HCT116 (cell line): ENCODE results near the gene RPUSD2. TPM values are rescaled to one million over a fixed set of nuclear protein-coding genes. Genes with fewer than 3 reads are reported as not detected.

Experiments
- ATAC-seq: fragments of 200-7000 bp; cut with Tn5 transposase; 2 replicates; pipeline ENCODE4 v1.9.1; 2020; ENCODE audit warnings: mild to moderate bottlenecking, moderate library complexity
- BruUV-seq: library from RNA; stranded (reverse); fragments of 400-500 nt; replicated peaks from 2 replicates; lab custom pipeline; 2021; lab: Mats Ljungman, UMichigan
- CTCF ChIA-PET: fragments of 300-600 bp; sonication (Branson Sonifier 250); formaldehyde crosslinking; loops from one replicate; lab custom pipeline; 2021; ENCODE audit warnings: antibody characterized with exemption; lab: Charles Lee
- POLR2A ChIA-PET: fragments of 300-600, 350-600 bp; sonication (Branson Sonifier 250); formaldehyde crosslinking; loops from one replicate; lab custom pipeline; 2021; ENCODE audit warnings: antibody characterized with exemption; lab: Charles Lee
- RAD21 ChIA-PET, 2 experiments: fragments of 300-600 bp; sonication (Branson Sonifier 250); formaldehyde crosslinking; loops; one replicate each; lab custom pipeline; 2023; ENCODE audit warnings: low total read pairs in 2 of 2; ENCODE audit not compliant: uncharacterized antibody in 2 of 2, unreplicated experiment in 2 of 2, low non-redundant PET in 1 of 2; lab: Charles Lee
- DNase-seq: peaks from one replicate; pipeline ENCODE4 v3.0.0-alpha.2; 2010; ENCODE audit warnings: low read depth, low spot score
- H2AFZ ChIP-seq: fragments of 200-600 bp; shearing (Covaris generic), sonication (generic); 2 replicates; pipeline ENCODE4 v1.6.1; 2017; ENCODE audit warnings: low read depth, mixed run types, mixed read lengths, antibody characterized with exemption, low read length; ENCODE audit not compliant: poor library complexity, severe bottlenecking
- H3K27ac ChIP-seq: 2 replicates; pipeline ENCODE4 v1.5.1; 2012; ENCODE audit warnings: low read depth, low read length
- H3K27me3 ChIP-seq: fragments of 200-600 bp; sonication (generic); 2 replicates; pipeline ENCODE4 v1.6.1; 2016; ENCODE audit warnings: mixed run types, low read length, mixed read lengths; ENCODE audit not compliant: insufficient read depth
- H3K36me3 ChIP-seq, 2 experiments: fragments of 200-500 bp in 1 of 2; fragments of 200-600 bp in 1 of 2; sonication (Bioruptor generic) in 1 of 2; sonication (generic) in 1 of 2; 2 replicates each; pipeline versions ENCODE4 v1.5.1 to v1.6.1; 2014 to 2016; ENCODE audit warnings: low read length in 2 of 2, inconsistent platforms in 1 of 2, mixed read lengths in 1 of 2, mixed run types in 1 of 2; ENCODE audit not compliant: insufficient read depth in 2 of 2, control insufficient read depth in 1 of 2
- H3K4me1 ChIP-seq, 2 experiments: fragments of 200-600 bp in 1 of 2; sonication (generic) in 1 of 2; 2 replicates each; pipeline versions ENCODE4 v1.5.1 to v1.6.1; 2012 to 2017; ENCODE audit warnings: low read length in 2 of 2, inconsistent platforms in 1 of 2, mild to moderate bottlenecking in 1 of 2, mixed read lengths in 1 of 2, mixed run types in 1 of 2, moderate library complexity in 1 of 2; ENCODE audit not compliant: insufficient read depth in 2 of 2, control insufficient read depth in 1 of 2
- H3K4me2 ChIP-seq: fragments of 200-600 bp; sonication (generic); 2 replicates; pipeline ENCODE4 v1.6.1; 2017; ENCODE audit warnings: mixed run types, low read length, mixed read lengths
- H3K4me3 ChIP-seq, 2 experiments: fragments of 200-600 bp in 1 of 2; sonication (generic) in 1 of 2; replicated peaks in 1 of 2; 2 replicates each; pipeline ENCODE4 v1.5.1; 2011 to 2016; ENCODE audit warnings: low read length in 2 of 2, control low read depth in 1 of 2, low read depth in 1 of 2, mild to moderate bottlenecking in 1 of 2, mixed read lengths in 1 of 2, mixed run types in 1 of 2
- H3K79me2 ChIP-seq: fragments of 200-600 bp; sonication (generic); 2 replicates; pipeline ENCODE4 v1.6.1; 2017; ENCODE audit warnings: mild to moderate bottlenecking, mixed run types, low read length, moderate library complexity, mixed read lengths; ENCODE audit not compliant: insufficient read depth
- H3K9ac ChIP-seq: fragments of 200-600 bp; sonication (generic); 2 replicates; pipeline ENCODE4 v1.6.1; 2016; ENCODE audit warnings: low read length, mixed read lengths
- H3K9me2 ChIP-seq: fragments of 200-600 bp; sonication (generic), shearing (Covaris generic); 2 replicates; pipeline ENCODE4 v1.6.1; 2017; ENCODE audit warnings: mixed run types, mild to moderate bottlenecking, moderate library complexity; ENCODE audit not compliant: insufficient read depth
- H3K9me3 ChIP-seq, 2 experiments: fragments of 200-500 bp in 1 of 2; fragments of 200-600 bp in 1 of 2; sonication (Bioruptor generic) in 1 of 2; sonication (generic) in 1 of 2; 2 replicates each; pipeline ENCODE4 v1.6.1; 2014 to 2017; ENCODE audit warnings: low read length in 2 of 2, mixed read lengths in 2 of 2, inconsistent platforms in 1 of 2, low read depth in 1 of 2, mild to moderate bottlenecking in 1 of 2, mixed run types in 1 of 2, moderate library complexity in 1 of 2; ENCODE audit not compliant: control insufficient read depth in 1 of 2, insufficient read depth in 1 of 2
- H4K20me1 ChIP-seq: fragments of 200-600 bp; sonication (generic), shearing (Covaris generic); 2 replicates; pipeline ENCODE4 v1.6.1; 2017; ENCODE audit warnings: mixed run types, mild to moderate bottlenecking, moderate library complexity; ENCODE audit not compliant: insufficient read depth
- EZH2 ChIP-seq: fragments of 200-600 bp; sonication (generic); IDR thresholded peaks from 2 replicates; pipeline ENCODE4 v1.6.1; 2017; ENCODE audit warnings: antibody characterized with exemption, mixed run types
- EZH2phosphoT487 ChIP-seq: fragments of 200-600 bp; IDR thresholded peaks from 2 replicates; pipeline ENCODE4 v1.6.1; 2018; ENCODE audit warnings: antibody characterized with exemption, borderline replicate concordance
- FOSL1 ChIP-seq: IDR thresholded peaks from 2 replicates; pipeline ENCODE4 v1.6.1; 2012; ENCODE audit warnings: low read depth
- JUND ChIP-seq: IDR thresholded peaks from 2 replicates; pipeline ENCODE4 v1.6.1; 2012
- POLR2AphosphoS5 ChIP-seq: IDR thresholded peaks from 2 replicates; pipeline ENCODE4 v1.6.1; 2011; ENCODE audit warnings: mild to moderate bottlenecking, low read depth, low read length, moderate library complexity
- TCF7L2 ChIP-seq: IDR thresholded peaks from 2 replicates; pipeline ENCODE4 v1.7.0; 2011; ENCODE audit warnings: borderline replicate concordance, inconsistent platforms; ENCODE audit not compliant: insufficient read depth, insufficient read length; ENCODE audit errors: extremely low read depth
- YY1 ChIP-seq: IDR thresholded peaks from 2 replicates; pipeline ENCODE4 v1.6.1; 2011; ENCODE audit warnings: low read length, low read depth, moderate library complexity, mild to moderate bottlenecking; ENCODE audit not compliant: insufficient replicate concordance; ENCODE audit errors: extremely low read depth
- ZFX ChIP-seq: fragments of 450-650 bp; IDR thresholded peaks from 2 replicates; pipeline ENCODE4 v1.6.1; 2017
- intact Hi-C: fragments of 100-400 bp; cut with micrococcal nuclease; formaldehyde crosslinking; loops from 2 replicates; pipeline ENCODE4 v1.10.0; 2022
- total RNA-seq: library from RNA; stranded (reverse); gene quantifications from one replicate; pipeline ENCODE4 v1.2.1, GENCODE V29; 2021; ENCODE audit not compliant: unreplicated experiment
- TF ChIP-seq, protein P1 (sequence below): IDR thresholded peaks from 2 replicates; pipeline ENCODE4 v1.6.1; 2012

Gene RPUSD2
- total RNA-seq, 1 experiment from 2014 or later: 22.5 TPM

DNA sequence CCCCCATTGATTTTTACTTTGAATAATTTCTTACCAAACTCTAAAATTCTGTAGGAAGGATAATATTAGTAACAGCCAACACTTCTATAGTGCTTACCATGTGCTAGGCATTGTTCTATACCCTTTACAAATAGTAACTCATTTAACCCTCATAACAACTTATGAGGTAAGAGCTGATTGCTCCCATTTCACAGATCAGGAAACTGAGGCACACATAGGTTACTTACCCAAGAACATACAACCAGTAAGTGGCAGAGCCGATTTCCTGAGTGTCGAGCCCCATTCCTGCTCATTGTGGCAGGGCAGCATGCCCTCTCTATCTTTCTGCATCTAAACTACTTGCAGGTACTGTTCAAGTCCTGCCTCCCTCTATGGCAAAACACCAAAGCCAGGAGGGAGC, 13.2 kb upstream of the RPUSD2 start:
- Histone ChIP-seq H3K4me1 (no peaks in the 10 kb centered on the region), H3K4me2 (no peak overlapping the region), H3K4me3 (no peak overlapping the region), H3K27ac (no peak overlapping the region), H3K9me3 (no peaks in the 10 kb centered on the region), H2AFZ (no peak overlapping the region), H3K27me3 (no peaks in the 10 kb centered on the region), H3K9me2 (no peaks in the 10 kb centered on the region), H3K36me3 (peaks cover 3 to 10% of the 10 kb centered on the region in 2 experiments; a peak in 2 of 4 replicates), H3K79me2 (no peaks in the 10 kb centered on the region), H4K20me1 (no peaks in the 10 kb centered on the region), H3K9ac (no peak overlapping the region)
- ATAC-seq (no peak), DNase-seq (no peak)
- BruUV-seq: no TSS peak
- RAD21 ChIA-PET: no interaction called here
- TF ChIP-seq JUND: no peak
- POLR2A ChIA-PET: no interaction called here
- intact Hi-C loops: no loop called here
- CTCF ChIA-PET: no interaction called here

GRCh38 chr15:40558952-40559742, 10.0 kb upstream of the RPUSD2 start:
- Histone ChIP-seq H3K4me3 (no peak overlapping the region), H3K36me3 (peaks cover 3 to 12% of the 10 kb centered on the region in 2 experiments; a peak in 3 of 4 replicates), H3K9me2 (no peaks in the 10 kb centered on the region), H3K9ac (no peak overlapping the region), H4K20me1 (no peaks in the 10 kb centered on the region), H3K27ac (no peak overlapping the region), H3K9me3 (no peaks in the 10 kb centered on the region), H3K4me2 (no peak overlapping the region), H2AFZ (no peak overlapping the region), H3K27me3 (no peaks in the 10 kb centered on the region), H3K79me2 (peaks cover 7% of the 10 kb centered on the region), H3K4me1 (peaks cover 0 to 3% of the 10 kb centered on the region in 2 experiments; a peak in 2 of 4 replicates)
- intact Hi-C loops: no loop called here
- DNase-seq: no peak
- TF ChIP-seq TCF7L2 (no peak), YY1 (no peak), POLR2AphosphoS5 (no peak), EZH2phosphoT487 (no peak), FOSL1 (no peak), EZH2 (no peak), ZFX (no peak)
- TF ChIP-seq, protein P1, sequence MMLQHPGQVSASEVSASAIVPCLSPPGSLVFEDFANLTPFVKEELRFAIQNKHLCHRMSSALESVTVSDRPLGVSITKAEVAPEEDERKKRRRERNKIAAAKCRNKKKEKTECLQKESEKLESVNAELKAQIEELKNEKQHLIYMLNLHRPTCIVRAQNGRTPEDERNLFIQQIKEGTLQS: no peak
- ATAC-seq: no peak
- CTCF ChIA-PET: no interaction called here
- no TSS peak for BruUV-seq
- RAD21 ChIA-PET: no interaction called here
- POLR2A ChIA-PET: interaction anchor here (0.5 kb wide), 1 partner anchor 483 kb away, joined by 3 read pairs; no protein-coding TSS in a partner anchor
